DOHH2 (cell line): ENCODE measurements around the gene GMPPA.

ENCODE experiments used
- CTCF ChIP-seq: fragments of 200-600 bp; sonication (generic); IDR thresholded peaks from one replicate; pipeline ENCODE4 v1.5.1; 2014; ENCODE audit warnings: antibody characterized with exemption, mild to moderate bottlenecking, low read depth, low read length; ENCODE audit not compliant: poor library complexity, severe bottlenecking
- EZH2phosphoT487 ChIP-seq: fragments of 200-600 bp; sonication (generic); IDR thresholded peaks from 2 replicates; pipeline ENCODE4 v1.6.1; 2017; ENCODE audit warnings: borderline replicate concordance, mild to moderate bottlenecking, antibody characterized with exemption, low read length, moderate library complexity, mixed read lengths

DNA sequence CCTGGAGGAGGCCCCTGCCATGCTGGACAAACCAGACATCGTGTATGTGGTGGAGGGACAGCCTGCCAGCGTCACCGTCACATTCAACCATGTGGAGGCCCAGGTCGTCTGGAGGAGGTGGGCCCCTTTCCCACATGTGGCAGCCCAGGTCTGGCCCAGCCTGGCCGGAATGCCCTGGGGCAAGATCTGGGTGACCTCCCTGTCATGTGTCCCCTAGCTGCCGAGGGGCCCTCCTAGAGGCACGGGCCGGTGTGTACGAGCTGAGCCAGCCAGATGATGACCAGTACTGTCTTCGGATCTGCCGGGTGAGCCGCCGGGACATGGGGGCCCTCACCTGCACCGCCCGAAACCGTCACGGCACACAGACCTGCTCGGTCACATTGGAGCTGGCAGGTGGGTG is 25.2 kb upstream of the GMPPA start:
- no peak for TF ChIP-seq CTCF
- no peak for TF ChIP-seq EZH2phosphoT487
